Measurements from ENCODE around the gene ABLIM1. TPM values are rescaled to one million over a fixed set of nuclear protein-coding genes. Genes with fewer than 3 reads are reported as not detected.

ABLIM1 gene
- total and polyA plus RNA-seq, 2 of the 13 experiments (the other 11 are each of a cell fraction or from before 2014, with no cell fraction given): 59.4 to 92.7 TPM

DNA sequence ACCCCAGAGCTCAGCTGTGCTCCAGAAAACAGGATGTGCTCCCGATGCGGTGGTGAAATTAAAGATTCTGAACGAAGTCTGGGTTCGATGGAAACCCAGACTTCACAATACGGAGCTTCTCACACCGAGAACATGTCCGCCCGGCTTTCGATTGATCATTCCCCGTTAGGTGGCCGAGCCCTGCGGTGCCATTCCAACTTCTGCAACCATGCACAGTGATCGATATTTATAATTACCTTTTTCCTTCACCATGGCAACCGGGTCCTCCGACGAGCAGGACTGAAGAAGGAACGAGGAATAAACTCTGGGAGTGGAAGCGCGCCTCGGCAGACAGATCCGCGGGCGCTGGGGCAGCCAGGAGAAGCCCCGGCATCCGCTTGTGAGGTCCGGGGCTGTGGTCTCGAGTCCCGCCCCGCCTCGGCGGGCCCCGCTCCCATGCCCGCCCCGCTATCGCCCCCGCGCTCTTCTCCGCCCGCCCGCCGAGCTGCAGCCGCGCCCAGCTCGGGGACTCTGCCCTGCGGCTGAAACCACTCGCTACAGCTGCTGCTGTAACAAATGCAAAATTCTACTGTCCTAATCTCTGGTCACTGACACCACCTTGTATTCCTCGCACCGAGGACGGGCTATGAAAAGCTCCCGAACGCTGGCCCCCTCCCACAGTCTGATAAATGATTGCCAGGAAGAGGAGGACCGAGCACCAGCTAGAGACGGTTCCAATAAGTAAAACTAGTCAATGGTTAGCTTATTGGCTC lies 26.2 kb downstream of the ABLIM1 start (continued):
- no peak for TF ChIP-seq STAG1 (CRISPR knock-in tag; IDR thresholded peaks at IDR 0.05)
- no peak for TF ChIP-seq ZNF17 (CRISPR knock-in tag; IDR thresholded peaks at IDR 0.05)
- TF ChIP-seq PHF8 (CRISPR knock-in tag; IDR thresholded peaks at IDR 0.05): peak; percentile 25; the same call in 1 of the 2 replicates
- TF ChIP-seq E2F1 (CRISPR knock-in tag; IDR thresholded peaks at IDR 0.05): 0 out of 2 replicates have a peak, but pooled peaks have one; percentile 9
- TF ChIP-seq TARDBP (CRISPR knock-in tag; IDR thresholded peaks at IDR 0.05): no peak; the same call in 1 of the 2 replicates
- TF ChIP-seq, protein P1, sequence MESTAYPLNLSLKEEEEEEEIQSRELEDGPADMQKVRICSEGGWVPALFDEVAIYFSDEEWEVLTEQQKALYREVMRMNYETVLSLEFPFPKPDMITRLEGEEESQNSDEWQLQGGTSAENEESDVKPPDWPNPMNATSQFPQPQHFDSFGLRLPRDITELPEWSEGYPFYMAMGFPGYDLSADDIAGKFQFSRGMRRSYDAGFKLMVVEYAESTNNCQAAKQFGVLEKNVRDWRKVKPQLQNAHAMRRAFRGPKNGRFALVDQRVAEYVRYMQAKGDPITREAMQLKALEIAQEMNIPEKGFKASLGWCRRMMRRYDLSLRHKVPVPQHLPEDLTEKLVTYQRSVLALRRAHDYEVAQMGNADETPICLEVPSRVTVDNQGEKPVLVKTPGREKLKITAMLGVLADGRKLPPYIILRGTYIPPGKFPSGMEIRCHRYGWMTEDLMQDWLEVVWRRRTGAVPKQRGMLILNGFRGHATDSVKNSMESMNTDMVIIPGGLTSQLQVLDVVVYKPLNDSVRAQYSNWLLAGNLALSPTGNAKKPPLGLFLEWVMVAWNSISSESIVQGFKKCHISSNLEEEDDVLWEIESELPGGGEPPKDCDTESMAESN (CRISPR knock-in tag; conservative IDR thresholded peaks at IDR 0.05): peak; percentile 44; the same call in 1 of the 2 replicates
- TF ChIP-seq DDIT3 (CRISPR knock-in tag; IDR thresholded peaks at IDR 0.05): no peak
- TF ChIP-seq XRCC5 (optimal IDR thresholded peaks at IDR 0.05; ENCODE audit: low read length): peak; percentile 14
- TF ChIP-seq GATAD1 (CRISPR knock-in tag; IDR thresholded peaks at IDR 0.05): no peak
- TF ChIP-seq ZNF841 (CRISPR knock-in tag; IDR thresholded peaks at IDR 0.05; ENCODE audit: borderline replicate concordance): no peak
- TF ChIP-seq GABPB1 (CRISPR knock-in tag; IDR thresholded peaks at IDR 0.05): peak; percentile 42; the same call in 1 of the 2 replicates
- no peak for TF ChIP-seq ZKSCAN8 (CRISPR knock-in tag; IDR thresholded peaks at IDR 0.05; ENCODE audit: borderline replicate concordance)
- TF ChIP-seq YY1 (IDR thresholded peaks at IDR 0.05; ENCODE audit: insufficient read depth, insufficient replicate concordance, low read depth, low read length): no peak
- no peak for TF ChIP-seq RARA (CRISPR knock-in tag; IDR thresholded peaks at IDR 0.05)
- TF ChIP-seq, protein P2, sequence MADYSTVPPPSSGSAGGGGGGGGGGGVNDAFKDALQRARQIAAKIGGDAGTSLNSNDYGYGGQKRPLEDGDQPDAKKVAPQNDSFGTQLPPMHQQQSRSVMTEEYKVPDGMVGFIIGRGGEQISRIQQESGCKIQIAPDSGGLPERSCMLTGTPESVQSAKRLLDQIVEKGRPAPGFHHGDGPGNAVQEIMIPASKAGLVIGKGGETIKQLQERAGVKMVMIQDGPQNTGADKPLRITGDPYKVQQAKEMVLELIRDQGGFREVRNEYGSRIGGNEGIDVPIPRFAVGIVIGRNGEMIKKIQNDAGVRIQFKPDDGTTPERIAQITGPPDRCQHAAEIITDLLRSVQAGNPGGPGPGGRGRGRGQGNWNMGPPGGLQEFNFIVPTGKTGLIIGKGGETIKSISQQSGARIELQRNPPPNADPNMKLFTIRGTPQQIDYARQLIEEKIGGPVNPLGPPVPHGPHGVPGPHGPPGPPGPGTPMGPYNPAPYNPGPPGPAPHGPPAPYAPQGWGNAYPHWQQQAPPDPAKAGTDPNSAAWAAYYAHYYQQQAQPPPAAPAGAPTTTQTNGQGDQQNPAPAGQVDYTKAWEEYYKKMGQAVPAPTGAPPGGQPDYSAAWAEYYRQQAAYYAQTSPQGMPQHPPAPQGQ (CRISPR knock-in tag; IDR thresholded peaks at IDR 0.05; ENCODE audit: borderline replicate concordance): no peak
- TF ChIP-seq, protein P3, sequence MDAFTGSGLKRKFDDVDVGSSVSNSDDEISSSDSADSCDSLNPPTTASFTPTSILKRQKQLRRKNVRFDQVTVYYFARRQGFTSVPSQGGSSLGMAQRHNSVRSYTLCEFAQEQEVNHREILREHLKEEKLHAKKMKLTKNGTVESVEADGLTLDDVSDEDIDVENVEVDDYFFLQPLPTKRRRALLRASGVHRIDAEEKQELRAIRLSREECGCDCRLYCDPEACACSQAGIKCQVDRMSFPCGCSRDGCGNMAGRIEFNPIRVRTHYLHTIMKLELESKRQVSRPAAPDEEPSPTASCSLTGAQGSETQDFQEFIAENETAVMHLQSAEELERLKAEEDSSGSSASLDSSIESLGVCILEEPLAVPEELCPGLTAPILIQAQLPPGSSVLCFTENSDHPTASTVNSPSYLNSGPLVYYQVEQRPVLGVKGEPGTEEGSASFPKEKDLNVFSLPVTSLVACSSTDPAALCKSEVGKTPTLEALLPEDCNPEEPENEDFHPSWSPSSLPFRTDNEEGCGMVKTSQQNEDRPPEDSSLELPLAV (CRISPR knock-in tag; conservative IDR thresholded peaks at IDR 0.05; ENCODE audit: low read depth): no peak
- no peak for TF ChIP-seq ZNF317 (CRISPR knock-in tag; IDR thresholded peaks at IDR 0.05)
- no peak for TF ChIP-seq KLF15 (CRISPR knock-in tag; IDR thresholded peaks at IDR 0.05; ENCODE audit: borderline replicate concordance)
- no peak for TF ChIP-seq RELA (CRISPR knock-in tag; IDR thresholded peaks at IDR 0.05)
- no peak for TF ChIP-seq ZMYM4 (CRISPR knock-in tag; IDR thresholded peaks at IDR 0.05)
- no peak for TF ChIP-seq MZF1 (CRISPR knock-in tag; IDR thresholded peaks at IDR 0.05; ENCODE audit: borderline replicate concordance)
- no peak for TF ChIP-seq KDM5A (IDR thresholded peaks at IDR 0.05; ENCODE audit: borderline replicate concordance, low read length)
- TF ChIP-seq RBAK (CRISPR knock-in tag; IDR thresholded peaks at IDR 0.05): no peak

All from HepG2 (cell line).